ENCODE measurements around the gene TENM4.

The TENM4 gene

GRCh38 chr11:79352349-79352703 is 88.5 kb downstream of the TENM4 start:
- DNase-seq (ENCODE audit: low spot score): no peak
- Histone ChIP-seq H4K91ac (ENCODE audit: low read depth, low read length, poor library complexity) (no peak overlapping the region), H3K4ac (ENCODE audit: low read length) (no peak overlapping the region), H3K27ac (replicated peaks; ENCODE audit: low read length) (no peak overlapping the region), H2BK15ac (ENCODE audit: low read length) (no peak overlapping the region), H3K79me1 (ENCODE audit: low read depth, low read length) (no peaks in the 10 kb centered on the region), H3K9ac (ENCODE audit: low read depth, low read length, poor library complexity) (no peak overlapping the region), H3K14ac (ENCODE audit: low read length) (no peak overlapping the region), H3K4me1 (ENCODE audit: control insufficient read depth in 2 of 2, insufficient read depth in 1 of 2, low read depth in 1 of 2, low read length in 2 of 2) (peaks cover 0 to 2% of the 10 kb centered on the region in 2 donors), H3K4me3 (ENCODE audit: low read length in 2 of 2) (no peak overlapping the region), H4K8ac (ENCODE audit: low read depth, low read length) (no peak overlapping the region), H3K18ac (ENCODE audit: low read length) (no peak overlapping the region), H2BK5ac (ENCODE audit: low read length) (no peak overlapping the region), H3K9me3 (replicated peaks in 1 of 2; ENCODE audit: control insufficient read depth in 2 of 2, insufficient read depth in 1 of 2, low read depth in 1 of 2, low read length in 2 of 2) (peaks cover 0 to 2% of the 10 kb centered on the region in 2 donors), H2AK5ac (ENCODE audit: low read depth, low read length) (no peak overlapping the region), H2BK12ac (ENCODE audit: low read length) (no peak overlapping the region), H3K23ac (ENCODE audit: low read depth, low read length, poor library complexity) (no peak overlapping the region), H3K27me3 (ENCODE audit: control insufficient read depth in 3 of 3, insufficient read depth in 3 of 3, low read depth in 1 of 3, low read length in 3 of 3) (no peaks in the 10 kb centered on the region), H3K36me3 (replicated peaks in 1 of 2; ENCODE audit: control insufficient read depth in 2 of 2, insufficient read depth in 2 of 2, low read length in 2 of 2) (no peaks in the 10 kb centered on the region), H2BK120ac (ENCODE audit: low read depth, low read length) (no peak overlapping the region), H2AFZ (ENCODE audit: low read length) (no peak overlapping the region), H3K4me2 (ENCODE audit: insufficient read depth, low read length, poor library complexity, severe bottlenecking) (no peak overlapping the region)
- WGBS, 2 donors (ENCODE audit: extremely low coverage in 2 of 2, insufficient read length in 2 of 2, insufficient replicate concordance in 1 of 2): no CpG with 5 or more reads among the region's 5 CpGs

GRCh38 chr11:79348976-79349682 is 91.7 kb downstream of the TENM4 start:
- Histone ChIP-seq H3K4ac (ENCODE audit: low read length) (no peak overlapping the region), H3K14ac (ENCODE audit: low read length) (no peak overlapping the region), H2AK5ac (ENCODE audit: low read depth, low read length) (no peak overlapping the region), H2BK5ac (ENCODE audit: low read length) (no peak overlapping the region), H3K27me3 (ENCODE audit: control insufficient read depth in 3 of 3, insufficient read depth in 3 of 3, low read depth in 1 of 3, low read length in 3 of 3) (no peaks in the 10 kb centered on the region), H3K18ac (ENCODE audit: low read length) (no peak overlapping the region), H3K9me3 (replicated peaks in 1 of 2; ENCODE audit: control insufficient read depth in 2 of 2, insufficient read depth in 1 of 2, low read depth in 1 of 2, low read length in 2 of 2) (peaks cover 0 to 2% of the 10 kb centered on the region in 2 donors), H2BK120ac (ENCODE audit: low read depth, low read length) (no peak overlapping the region), H3K27ac (replicated peaks; ENCODE audit: low read length) (no peak overlapping the region), H2BK12ac (ENCODE audit: low read length) (no peak overlapping the region), H3K36me3 (replicated peaks in 1 of 2; ENCODE audit: control insufficient read depth in 2 of 2, insufficient read depth in 2 of 2, low read length in 2 of 2) (no peaks in the 10 kb centered on the region), H3K4me2 (ENCODE audit: insufficient read depth, low read length, poor library complexity, severe bottlenecking) (no peak overlapping the region), H4K91ac (ENCODE audit: low read depth, low read length, poor library complexity) (no peak overlapping the region), H4K8ac (ENCODE audit: low read depth, low read length) (no peak overlapping the region), H3K79me1 (ENCODE audit: low read depth, low read length) (no peaks in the 10 kb centered on the region), H3K9ac (ENCODE audit: low read depth, low read length, poor library complexity) (no peak overlapping the region), H3K4me1 (ENCODE audit: control insufficient read depth in 2 of 2, insufficient read depth in 1 of 2, low read depth in 1 of 2, low read length in 2 of 2) (peaks cover 0 to 2% of the 10 kb centered on the region in 2 donors), H2BK15ac (ENCODE audit: low read length) (no peak overlapping the region), H2AFZ (ENCODE audit: low read length) (no peak overlapping the region), H3K23ac (ENCODE audit: low read depth, low read length, poor library complexity) (no peak overlapping the region), H3K4me3 (ENCODE audit: low read length in 2 of 2) (no peak overlapping the region)
- DNase-seq (ENCODE audit: low spot score): no peak
- WGBS, 2 donors (ENCODE audit: extremely low coverage in 2 of 2, insufficient read length in 2 of 2, insufficient replicate concordance in 1 of 2): no CpG with 5 or more reads among the region's 5 CpGs

GRCh38 chr11:79346021-79346420 is 94.8 kb downstream of the TENM4 start:
- H3K18ac ChIP-seq (ENCODE audit: low read length): no peak overlapping the region
- H3K79me1 ChIP-seq (ENCODE audit: low read depth, low read length): no peaks in the 10 kb centered on the region
- H3K14ac ChIP-seq (ENCODE audit: low read length): no peak overlapping the region
- no peak overlapping the region for H3K4ac ChIP-seq (ENCODE audit: low read length)
- H3K4me1 ChIP-seq (ENCODE audit: control insufficient read depth in 2 of 2, insufficient read depth in 1 of 2, low read depth in 1 of 2, low read length in 2 of 2): peaks cover 0 to 2% of the 10 kb centered on the region in 2 donors
- H3K4me3 ChIP-seq (ENCODE audit: low read length in 2 of 2): no peak overlapping the region
- no peak overlapping the region for H2BK120ac ChIP-seq (ENCODE audit: low read depth, low read length)
- H3K27me3 ChIP-seq (ENCODE audit: control insufficient read depth in 3 of 3, insufficient read depth in 3 of 3, low read depth in 1 of 3, low read length in 3 of 3): no peaks in the 10 kb centered on the region
- H2BK5ac ChIP-seq (ENCODE audit: low read length): no peak overlapping the region
- H3K23ac ChIP-seq (ENCODE audit: low read depth, low read length, poor library complexity): no peak overlapping the region
- no CpG with 5 or more reads among the region's 8 CpGs for WGBS, 2 donors (ENCODE audit: extremely low coverage in 2 of 2, insufficient read length in 2 of 2, insufficient replicate concordance in 1 of 2)
- no peak for DNase-seq (ENCODE audit: low spot score)
- H2AK5ac ChIP-seq (ENCODE audit: low read depth, low read length): no peak overlapping the region
- H4K91ac ChIP-seq (ENCODE audit: low read depth, low read length, poor library complexity): no peak overlapping the region
- H4K8ac ChIP-seq (ENCODE audit: low read depth, low read length): no peak overlapping the region
- H3K4me2 ChIP-seq (ENCODE audit: insufficient read depth, low read length, poor library complexity, severe bottlenecking): no peak overlapping the region
- H2AFZ ChIP-seq (ENCODE audit: low read length): no peak overlapping the region
- H3K9ac ChIP-seq (ENCODE audit: low read depth, low read length, poor library complexity): no peak overlapping the region
- no peak overlapping the region for H2BK12ac ChIP-seq (ENCODE audit: low read length)
- H3K27ac ChIP-seq (replicated peaks; ENCODE audit: low read length): no peak overlapping the region
- no peak overlapping the region for H2BK15ac ChIP-seq (ENCODE audit: low read length)
- H3K36me3 ChIP-seq (replicated peaks in 1 of 2; ENCODE audit: control insufficient read depth in 2 of 2, insufficient read depth in 2 of 2, low read length in 2 of 2): no peaks in the 10 kb centered on the region
- H3K9me3 ChIP-seq (replicated peaks in 1 of 2; ENCODE audit: control insufficient read depth in 2 of 2, insufficient read depth in 1 of 2, low read depth in 1 of 2, low read length in 2 of 2): peaks cover 0 to 2% of the 10 kb centered on the region in 2 donors

- Histone ChIP-seq H3K9me3 (replicated peaks in 1 of 2; ENCODE audit: control insufficient read depth in 2 of 2, insufficient read depth in 1 of 2, low read depth in 1 of 2, low read length in 2 of 2) (peaks cover 0 to 1% of the 10 kb centered on the region in 2 donors), H2BK15ac (ENCODE audit: low read length) (no peak overlapping the region), H3K27me3 (ENCODE audit: control insufficient read depth in 3 of 3, insufficient read depth in 3 of 3, low read depth in 1 of 3, low read length in 3 of 3) (no peaks in the 10 kb centered on the region), H4K8ac (ENCODE audit: low read depth, low read length) (no peak overlapping the region), H3K23ac (ENCODE audit: low read depth, low read length, poor library complexity) (no peak overlapping the region), H3K4ac (ENCODE audit: low read length) (no peak overlapping the region), H3K79me1 (ENCODE audit: low read depth, low read length) (no peaks in the 10 kb centered on the region), H2AK5ac (ENCODE audit: low read depth, low read length) (no peak overlapping the region), H3K4me3 (ENCODE audit: low read length in 2 of 2) (no peak overlapping the region), H3K9ac (ENCODE audit: low read depth, low read length, poor library complexity) (no peak overlapping the region), H4K91ac (ENCODE audit: low read depth, low read length, poor library complexity) (no peak overlapping the region), H3K4me1 (ENCODE audit: control insufficient read depth in 2 of 2, insufficient read depth in 1 of 2, low read depth in 1 of 2, low read length in 2 of 2) (peaks cover 0 to 2% of the 10 kb centered on the region in 2 donors), H3K36me3 (replicated peaks in 1 of 2; ENCODE audit: control insufficient read depth in 2 of 2, insufficient read depth in 2 of 2, low read length in 2 of 2) (no peaks in the 10 kb centered on the region), H2AFZ (ENCODE audit: low read length) (no peak overlapping the region), H3K18ac (ENCODE audit: low read length) (no peak overlapping the region), H2BK12ac (ENCODE audit: low read length) (no peak overlapping the region), H2BK5ac (ENCODE audit: low read length) (no peak overlapping the region), H3K4me2 (ENCODE audit: insufficient read depth, low read length, poor library complexity, severe bottlenecking) (no peak overlapping the region), H3K27ac (replicated peaks; ENCODE audit: low read length) (no peak overlapping the region), H2BK120ac (ENCODE audit: low read depth, low read length) (no peak overlapping the region), H3K14ac (ENCODE audit: low read length) (no peak overlapping the region)
- no CpG with 5 or more reads among the region's 3 CpGs for WGBS, 2 donors (ENCODE audit: extremely low coverage in 2 of 2, insufficient read length in 2 of 2, insufficient replicate concordance in 1 of 2)
- DNase-seq (ENCODE audit: low spot score): no peak
Measured at GRCh38 chr11:79344753-79345294, 96.0 kb downstream of the TENM4 start.
